ENCODE results near the gene SHISA4.

SHISA4 gene

GRCh38 chr1:201911826-201912571 is 23.3 kb downstream of the SHISA4 start:
- DNase-seq, result no peak
- no peaks in the 10 kb centered on the region for H3K79me2 ChIP-seq (ENCODE audit: low read length)
- H3K9me3 ChIP-seq (replicated peaks; ENCODE audit: insufficient read depth, low read length), result no peaks in the 10 kb centered on the region
- H3K27ac ChIP-seq (ENCODE audit: low read length), result no peak overlapping the region
- no peaks in the 10 kb centered on the region for H3K9me2 ChIP-seq (replicated peaks; ENCODE audit: insufficient read depth, low read length)
- H3K36me3 ChIP-seq (replicated peaks; ENCODE audit: insufficient read depth, low read length), result no peaks in the 10 kb centered on the region
- no peak overlapping the region for H3K9ac ChIP-seq (ENCODE audit: low read length)
- no peak overlapping the region for H2AFZ ChIP-seq (ENCODE audit: low read length)
- no peak for TF ChIP-seq CTCF (IDR thresholded peaks at IDR 0.05; ENCODE audit: low read length)
- TF ChIP-seq EZH2phosphoT487 (IDR thresholded peaks at IDR 0.05; ENCODE audit: low read length), result no peak
- no peak for TF ChIP-seq EZH2 (optimal IDR thresholded peaks at IDR 0.05; ENCODE audit: low read depth, low read length)
- H3F3A ChIP-seq (ENCODE audit: insufficient read depth, low read length), result no peaks in the 10 kb centered on the region
- no peaks in the 10 kb centered on the region for H4K20me1 ChIP-seq (ENCODE audit: insufficient read depth, low read length)
- H3K4me3 ChIP-seq (ENCODE audit: low read length), result no peak overlapping the region
- peaks cover 4% of the 10 kb centered on the region; the same call in 1 of the 2 replicates for H3K4me1 ChIP-seq (ENCODE audit: low read length)
- no peaks in the 10 kb centered on the region for H3K27me3 ChIP-seq (replicated peaks; ENCODE audit: insufficient read depth, low read length)
- no peak overlapping the region for H3K4me2 ChIP-seq (ENCODE audit: low read depth, low read length)

GRCh38 chr1:201912832-201913231 is 24.1 kb downstream of the SHISA4 start:
- Histone ChIP-seq H3K9ac (ENCODE audit: low read length) (no peak overlapping the region), H3K27ac (ENCODE audit: low read length) (no peak overlapping the region), H4K20me1 (ENCODE audit: insufficient read depth, low read length) (no peaks in the 10 kb centered on the region), H3K27me3 (replicated peaks; ENCODE audit: insufficient read depth, low read length) (no peaks in the 10 kb centered on the region), H3K4me2 (ENCODE audit: low read depth, low read length) (no peak overlapping the region), H3K4me3 (ENCODE audit: low read length) (no peak overlapping the region), H3F3A (ENCODE audit: insufficient read depth, low read length) (no peaks in the 10 kb centered on the region), H2AFZ (ENCODE audit: low read length) (no peak overlapping the region), H3K36me3 (replicated peaks; ENCODE audit: insufficient read depth, low read length) (no peaks in the 10 kb centered on the region), H3K79me2 (ENCODE audit: low read length) (no peaks in the 10 kb centered on the region), H3K4me1 (ENCODE audit: low read length) (peaks cover 4% of the 10 kb centered on the region; the same call in 1 of the 2 replicates), H3K9me3 (replicated peaks; ENCODE audit: insufficient read depth, low read length) (no peaks in the 10 kb centered on the region), H3K9me2 (replicated peaks; ENCODE audit: insufficient read depth, low read length) (no peaks in the 10 kb centered on the region)
- no peak for DNase-seq
- TF ChIP-seq EZH2phosphoT487 (IDR thresholded peaks at IDR 0.05; ENCODE audit: low read length), result no peak
- no peak for TF ChIP-seq CTCF (IDR thresholded peaks at IDR 0.05; ENCODE audit: low read length)
- no peak for TF ChIP-seq EZH2 (optimal IDR thresholded peaks at IDR 0.05; ENCODE audit: low read depth, low read length)

- Histone ChIP-seq H4K20me1 (ENCODE audit: insufficient read depth, low read length) (no peaks in the 10 kb centered on the region), H3K4me3 (ENCODE audit: low read length) (no peak overlapping the region), H2AFZ (ENCODE audit: low read length) (no peak overlapping the region), H3K4me2 (ENCODE audit: low read depth, low read length) (no peak overlapping the region), H3K27ac (ENCODE audit: low read length) (no peak overlapping the region), H3K36me3 (replicated peaks; ENCODE audit: insufficient read depth, low read length) (no peaks in the 10 kb centered on the region), H3K9me3 (replicated peaks; ENCODE audit: insufficient read depth, low read length) (no peaks in the 10 kb centered on the region), H3K9ac (ENCODE audit: low read length) (no peak overlapping the region), H3K79me2 (ENCODE audit: low read length) (no peaks in the 10 kb centered on the region), H3K27me3 (replicated peaks; ENCODE audit: insufficient read depth, low read length) (no peaks in the 10 kb centered on the region), H3K4me1 (ENCODE audit: low read length) (peaks cover 4% of the 10 kb centered on the region; the same call in 1 of the 2 replicates), H3F3A (ENCODE audit: insufficient read depth, low read length) (no peaks in the 10 kb centered on the region), H3K9me2 (replicated peaks; ENCODE audit: insufficient read depth, low read length) (no peaks in the 10 kb centered on the region)
- TF ChIP-seq CTCF (IDR thresholded peaks at IDR 0.05; ENCODE audit: low read length), result no peak
- DNase-seq, result no peak
Observed at GRCh38 chr1:201914456-201915235, 25.9 kb downstream of the SHISA4 start.

All from MM.1S (cell line).